ENCODE results near the gene RFTN1.

Gene RFTN1, protein sequence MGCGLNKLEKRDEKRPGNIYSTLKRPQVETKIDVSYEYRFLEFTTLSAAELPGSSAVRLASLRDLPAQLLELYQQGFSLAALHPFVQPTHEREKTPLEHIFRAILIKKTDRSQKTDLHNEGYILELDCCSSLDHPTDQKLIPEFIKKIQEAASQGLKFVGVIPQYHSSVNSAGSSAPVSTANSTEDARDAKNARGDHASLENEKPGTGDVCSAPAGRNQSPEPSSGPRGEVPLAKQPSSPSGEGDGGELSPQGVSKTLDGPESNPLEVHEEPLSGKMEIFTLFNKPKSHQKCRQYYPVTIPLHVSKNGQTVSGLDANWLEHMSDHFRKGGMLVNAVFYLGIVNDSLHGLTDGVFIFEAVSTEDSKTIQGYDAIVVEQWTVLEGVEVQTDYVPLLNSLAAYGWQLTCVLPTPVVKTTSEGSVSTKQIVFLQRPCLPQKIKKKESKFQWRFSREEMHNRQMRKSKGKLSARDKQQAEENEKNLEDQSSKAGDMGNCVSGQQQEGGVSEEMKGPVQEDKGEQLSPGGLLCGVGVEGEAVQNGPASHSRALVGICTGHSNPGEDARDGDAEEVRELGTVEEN

DNA sequence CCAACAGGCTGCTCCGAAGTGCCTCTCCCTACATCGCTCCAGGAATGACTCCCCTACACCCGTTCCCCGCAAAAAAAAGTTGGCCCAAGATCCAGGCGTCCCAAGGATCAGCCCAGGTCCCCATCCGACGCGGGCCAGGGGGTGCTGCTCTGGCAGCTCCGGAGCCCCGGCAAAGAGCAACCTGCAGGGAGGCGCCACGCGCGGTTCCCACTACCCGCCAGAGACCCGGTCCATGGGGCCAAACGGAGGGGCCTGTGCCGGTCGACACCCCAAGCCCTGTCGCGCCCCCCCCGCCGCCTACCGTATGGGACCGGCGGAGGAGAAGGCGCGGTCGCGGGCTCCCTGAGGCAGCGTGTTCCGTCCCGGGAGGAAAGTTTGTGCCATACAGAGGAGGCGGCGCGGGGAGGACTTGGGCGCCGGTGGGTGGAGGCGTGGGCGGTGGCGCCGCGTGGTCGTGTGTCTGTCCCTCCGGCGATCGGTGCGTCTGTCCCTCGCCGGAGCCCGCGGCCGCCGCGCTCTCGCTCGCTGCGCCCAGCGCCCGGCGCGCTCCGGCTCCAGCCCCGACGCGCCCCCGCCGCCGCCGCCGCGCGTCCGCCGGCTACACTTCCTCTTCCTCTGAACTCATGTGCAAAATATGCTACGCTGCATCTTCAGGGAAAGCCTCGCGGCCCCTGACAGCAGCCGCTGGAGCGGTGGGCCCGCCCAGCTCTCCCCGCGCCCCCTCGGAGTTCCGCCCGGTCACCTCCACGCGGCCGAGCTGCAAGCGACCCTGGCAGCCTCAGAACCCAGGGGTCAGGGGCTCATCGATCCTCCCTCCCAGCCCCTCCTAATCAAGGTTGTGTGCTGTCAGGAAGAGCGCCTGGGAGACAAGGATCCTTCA, at the start of gene RFTN1:
TSS of gene RFTN1 (minus strand) at position 559 of the 880 bp plus-strand sequence. CDS start 19,830 bp downstream, outside the sequence.
- no peak for DNase-seq (ENCODE audit: low read depth)

DNA sequence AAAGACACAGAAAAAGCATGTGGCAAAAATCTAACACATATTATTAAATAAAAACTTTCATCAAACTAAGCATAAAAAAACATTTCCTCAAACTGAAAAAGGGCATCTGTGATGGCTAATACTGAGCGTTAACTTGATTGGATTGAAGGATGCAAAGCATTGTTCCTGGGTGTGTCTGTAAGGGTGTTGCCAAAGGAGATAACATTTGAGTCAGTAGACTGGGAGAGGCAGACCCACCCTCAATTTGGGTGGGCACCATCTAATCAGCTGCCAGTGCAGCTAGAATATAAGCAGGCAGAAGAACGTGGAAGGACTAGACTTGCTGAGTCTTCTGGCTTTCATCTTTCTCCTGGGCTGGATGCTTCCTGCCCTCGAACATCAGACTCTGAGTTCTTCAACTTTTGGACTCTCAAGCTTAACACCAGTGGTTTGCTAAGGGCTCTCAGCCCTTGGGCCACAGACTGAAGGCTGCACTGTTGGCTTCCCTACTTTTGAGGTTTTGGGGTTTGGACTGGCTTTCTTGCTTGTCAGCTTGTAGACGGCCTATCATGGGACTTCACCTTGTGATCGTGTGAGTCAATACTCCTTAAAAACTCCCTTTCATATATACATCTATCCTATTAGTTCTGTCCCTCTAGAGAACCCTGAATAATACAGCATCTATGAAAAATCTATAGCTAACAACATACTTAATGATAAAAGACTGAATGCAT, 46.3 kb upstream of the RFTN1 start:
- no peak for DNase-seq (ENCODE audit: low read depth)

DNA sequence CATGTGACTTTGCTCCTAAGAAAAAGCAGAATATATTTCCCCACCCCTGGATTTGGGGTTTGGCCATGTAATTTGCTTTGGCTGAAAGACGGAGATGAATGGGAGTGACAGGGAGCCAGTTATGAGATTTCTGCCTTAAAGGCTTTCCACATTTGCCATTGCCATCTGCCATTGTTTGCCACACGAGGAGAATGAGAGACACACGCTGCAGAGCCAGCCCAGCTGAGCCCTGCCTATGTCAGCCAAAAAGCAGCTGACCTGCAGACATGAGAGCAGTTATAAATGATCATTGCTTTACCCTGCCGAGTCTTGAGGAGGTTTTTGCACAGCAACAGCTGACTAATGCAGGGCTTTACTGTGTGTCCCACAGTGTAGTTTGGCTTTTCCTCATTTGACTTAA, 40.6 kb upstream of the RFTN1 start:
- no peak for DNase-seq (ENCODE audit: low read depth)

DNA sequence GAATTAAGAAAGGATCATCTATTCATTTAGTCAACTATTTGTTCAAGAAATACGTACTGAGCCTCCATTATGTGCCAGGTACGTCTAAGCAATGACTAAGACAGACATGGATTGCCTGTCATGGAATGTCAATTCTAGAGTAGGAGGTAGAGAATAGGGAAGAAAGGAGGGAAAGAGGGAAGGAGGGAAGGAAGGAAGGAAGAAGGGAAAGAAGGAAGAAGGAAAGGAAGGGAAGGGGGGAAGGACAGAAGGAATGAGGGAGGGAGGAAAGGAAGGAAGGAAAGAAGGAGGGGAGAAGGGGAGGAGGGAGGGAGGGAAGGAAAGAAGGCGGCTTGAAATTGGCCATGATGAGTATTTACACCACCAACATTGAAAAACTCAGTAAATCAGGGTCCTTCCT, 39.3 kb upstream of the RFTN1 start:
- DNase-seq (ENCODE audit: low read depth), result no peak

DNA sequence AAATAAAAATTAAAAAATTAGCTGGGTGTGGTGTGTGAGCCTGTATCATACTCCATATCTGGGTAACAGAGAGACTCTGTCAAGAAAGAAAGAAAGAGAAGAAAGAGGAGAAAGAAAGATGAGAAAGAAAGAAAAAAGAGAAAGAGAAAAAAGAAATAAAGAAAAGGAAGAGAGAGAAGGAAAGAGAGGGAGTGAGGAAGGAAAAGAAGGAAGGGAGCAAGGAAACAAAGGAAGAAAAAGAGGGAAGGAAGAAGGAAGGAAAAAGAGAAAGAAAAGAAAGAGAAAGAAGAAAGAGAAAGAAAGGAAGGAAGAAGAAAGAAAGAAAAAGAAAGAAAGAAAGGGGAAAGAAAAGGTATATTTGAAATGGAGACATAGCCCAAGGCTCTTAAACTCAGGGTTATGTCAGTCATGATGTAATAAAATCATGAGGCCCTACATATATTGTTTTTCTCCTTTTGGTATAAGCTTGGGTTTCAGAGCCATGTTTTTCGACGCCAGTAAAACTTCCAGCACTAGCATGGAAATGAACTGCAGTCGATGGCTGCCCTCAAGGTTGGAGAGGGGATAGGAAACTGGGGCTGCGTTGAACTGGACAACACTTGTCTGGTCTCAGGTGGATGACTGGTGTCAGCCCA, 38.0 kb upstream of the RFTN1 start:
- DNase-seq (ENCODE audit: low read depth), result no peak

DNA sequence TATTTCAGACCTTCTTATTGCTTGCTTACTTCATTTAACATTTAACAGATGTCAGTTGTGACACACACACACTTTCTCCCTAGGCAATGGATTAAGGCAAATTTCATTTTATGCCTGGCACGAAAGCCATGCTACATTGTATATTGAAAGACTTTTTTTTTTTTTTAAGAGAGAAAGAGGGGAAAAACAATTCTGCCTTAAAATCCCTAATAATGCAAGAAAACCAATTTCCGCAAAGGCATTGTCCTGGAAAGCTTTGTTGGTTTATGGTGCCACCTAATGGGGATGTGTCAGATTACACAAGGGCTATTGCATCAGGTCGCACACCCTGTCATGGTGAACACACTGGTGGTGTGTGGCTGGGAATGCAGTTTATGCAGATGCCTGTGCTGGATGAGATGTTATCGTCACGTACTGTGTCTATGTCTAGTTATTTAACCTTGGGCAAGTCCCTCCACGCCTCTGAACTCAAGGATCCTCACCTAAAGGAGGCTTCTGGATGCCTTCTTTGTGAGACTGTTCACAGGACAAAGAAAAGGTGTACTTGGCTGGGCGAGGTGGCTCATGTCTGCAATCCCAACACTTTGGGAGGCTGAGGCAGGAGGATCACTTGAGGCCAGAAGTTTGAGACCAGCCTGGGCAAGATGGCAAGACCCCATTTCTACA, 37.3 kb upstream of the RFTN1 start:
- peak; percentile 79 for DNase-seq (ENCODE audit: low read depth)

DNA sequence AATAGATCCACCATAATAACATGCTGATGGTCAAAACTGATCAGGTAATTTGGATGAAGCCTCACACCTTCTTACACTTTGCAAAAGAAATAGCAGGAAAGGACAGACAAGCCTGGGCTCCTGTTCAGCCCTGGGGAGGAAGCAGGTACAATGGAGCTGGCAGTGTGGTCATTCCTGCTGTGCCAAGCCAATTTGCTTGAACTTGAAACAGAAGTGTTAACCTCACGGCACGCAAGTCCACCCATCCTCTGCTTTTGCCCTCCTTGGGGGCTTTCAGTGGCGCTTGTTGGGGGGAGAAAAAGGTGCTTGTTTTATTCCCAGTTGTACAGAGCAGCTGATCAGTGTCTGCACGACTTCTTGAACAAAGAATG, 36.8 kb upstream of the RFTN1 start:
- DNase-seq (ENCODE audit: low read depth), result no peak

DNA sequence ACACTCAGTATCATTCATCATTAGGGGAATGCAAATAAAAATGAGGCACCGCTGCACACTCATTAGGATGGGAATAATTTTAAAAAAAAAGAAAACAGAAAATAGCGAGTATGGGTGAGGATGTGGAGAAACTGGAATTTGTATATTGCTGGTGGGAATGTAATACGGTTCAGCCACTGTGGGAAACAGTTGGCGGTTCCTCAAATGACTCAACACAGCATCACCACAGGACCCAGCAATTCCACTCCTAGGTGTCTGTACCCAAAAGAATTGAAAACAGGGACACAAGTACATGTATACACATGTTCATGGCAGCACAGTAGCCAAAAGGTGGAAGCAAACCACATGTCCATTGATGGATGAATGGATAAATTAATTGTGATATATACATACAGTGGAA, 35.2 kb upstream of the RFTN1 start:
- DNase-seq (ENCODE audit: low read depth), result peak; percentile 62

DNA sequence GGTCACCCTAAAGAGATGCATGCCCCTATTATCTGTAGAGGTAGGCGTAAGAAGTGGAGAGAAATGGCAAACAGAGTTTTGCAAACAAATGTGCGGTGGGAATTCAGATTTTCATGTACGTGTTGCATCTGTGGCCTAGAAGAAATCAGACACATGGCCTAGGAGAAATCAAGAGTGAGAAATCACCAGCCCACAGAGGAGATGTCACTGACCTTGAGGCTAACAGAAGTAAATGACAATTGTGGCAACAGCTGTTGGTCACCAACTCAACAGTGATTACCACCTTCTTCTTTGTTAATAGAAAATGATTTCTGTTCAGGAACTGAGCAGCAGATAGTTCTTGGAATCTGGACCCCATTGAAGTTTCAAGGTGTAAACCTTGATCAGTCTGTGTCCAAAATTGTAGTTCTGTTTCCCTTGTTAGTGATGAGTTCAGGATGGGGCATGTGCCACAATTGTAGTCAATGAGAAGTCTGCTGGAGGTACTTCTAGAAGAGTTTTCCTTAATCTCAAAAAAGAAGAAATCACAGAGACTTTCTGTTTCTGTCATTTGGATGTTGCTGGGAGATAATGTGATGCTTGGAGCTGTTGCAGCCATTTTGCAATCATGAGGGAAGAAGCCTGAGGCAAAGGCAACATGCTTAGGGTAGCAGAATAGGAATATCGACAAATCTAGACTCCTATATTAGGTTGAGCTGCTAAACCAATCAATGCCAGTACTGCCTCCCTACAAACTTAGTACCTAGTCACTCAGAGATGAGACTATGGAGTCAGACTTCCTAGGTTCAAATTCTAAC, 34.3 kb upstream of the RFTN1 start:
- DNase-seq (ENCODE audit: low read depth), result no peak

DNA sequence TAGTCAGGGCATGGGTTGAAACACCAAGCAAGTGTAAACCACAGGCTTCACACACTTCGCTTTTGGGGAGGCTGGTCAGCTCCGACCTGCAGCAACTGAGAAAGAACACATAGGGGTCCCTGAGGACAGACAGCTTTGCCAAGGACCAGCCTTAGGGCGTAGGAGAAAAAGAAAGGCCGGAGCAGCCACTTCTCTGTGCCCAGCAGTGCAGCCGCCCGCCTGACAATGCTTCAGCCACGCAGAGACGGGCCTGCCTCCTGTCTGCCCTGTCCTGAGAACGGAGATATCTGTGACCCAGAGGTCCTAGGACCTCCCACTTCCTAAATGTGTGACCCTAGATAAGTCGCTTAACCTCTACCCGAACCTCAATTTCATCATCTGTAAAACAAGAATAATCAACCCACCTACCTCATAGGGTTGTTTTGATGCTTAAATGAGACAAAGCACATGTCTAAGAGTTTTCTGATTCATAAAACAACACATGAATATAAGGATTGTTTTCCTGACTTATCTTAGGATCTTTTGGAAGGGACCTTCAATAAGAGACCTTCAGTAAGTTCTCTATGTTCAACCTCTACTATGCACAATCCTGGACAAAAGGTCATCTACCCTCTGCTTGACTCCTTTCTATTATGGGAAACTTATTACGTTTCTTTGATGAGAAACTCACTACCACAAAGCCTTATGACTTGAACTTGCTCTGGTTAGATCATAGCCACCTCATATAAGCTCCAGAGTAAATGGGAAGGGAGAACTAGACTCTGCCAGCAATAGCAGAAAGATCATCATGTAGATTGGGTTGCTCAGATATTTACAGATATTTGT, 32.9 kb upstream of the RFTN1 start:
- DNase-seq (ENCODE audit: low read depth), result no peak

DNA sequence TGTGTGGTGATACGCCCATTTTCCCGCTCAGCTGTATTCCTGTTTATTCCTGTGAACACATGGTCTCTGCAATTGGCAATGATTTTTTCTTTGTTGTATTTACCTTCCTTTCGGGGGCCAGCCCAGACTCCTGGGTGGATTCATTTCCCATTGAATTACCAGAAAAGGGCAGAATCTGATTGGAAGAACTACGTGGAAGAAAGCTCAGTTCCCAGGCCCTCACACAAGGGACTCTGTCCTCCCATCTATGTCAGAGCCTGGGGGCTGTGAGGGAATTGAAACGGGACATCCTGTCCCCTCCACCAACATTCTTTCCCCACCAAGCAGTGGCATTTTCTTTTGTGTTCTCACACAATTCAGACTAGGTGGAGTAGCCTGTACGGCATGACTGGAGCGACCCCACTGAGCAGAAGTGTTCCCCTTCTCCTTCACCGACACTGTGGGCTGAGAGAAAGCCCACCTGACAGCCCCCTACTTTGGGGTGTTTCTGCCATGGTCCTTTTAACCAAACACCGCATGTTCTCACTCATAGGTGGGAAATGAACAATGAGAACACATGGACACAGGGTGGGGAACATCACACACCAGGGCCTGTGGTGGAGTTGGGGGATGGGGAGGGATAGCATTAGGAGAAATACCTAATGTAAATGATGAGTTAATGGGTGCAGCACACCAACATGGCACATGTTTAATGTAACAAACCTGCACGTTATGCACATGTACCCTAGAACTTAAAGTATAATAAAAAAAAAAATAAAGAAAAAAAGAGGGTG, 32.1 kb upstream of the RFTN1 start:
- no peak for DNase-seq (ENCODE audit: low read depth)

DNA sequence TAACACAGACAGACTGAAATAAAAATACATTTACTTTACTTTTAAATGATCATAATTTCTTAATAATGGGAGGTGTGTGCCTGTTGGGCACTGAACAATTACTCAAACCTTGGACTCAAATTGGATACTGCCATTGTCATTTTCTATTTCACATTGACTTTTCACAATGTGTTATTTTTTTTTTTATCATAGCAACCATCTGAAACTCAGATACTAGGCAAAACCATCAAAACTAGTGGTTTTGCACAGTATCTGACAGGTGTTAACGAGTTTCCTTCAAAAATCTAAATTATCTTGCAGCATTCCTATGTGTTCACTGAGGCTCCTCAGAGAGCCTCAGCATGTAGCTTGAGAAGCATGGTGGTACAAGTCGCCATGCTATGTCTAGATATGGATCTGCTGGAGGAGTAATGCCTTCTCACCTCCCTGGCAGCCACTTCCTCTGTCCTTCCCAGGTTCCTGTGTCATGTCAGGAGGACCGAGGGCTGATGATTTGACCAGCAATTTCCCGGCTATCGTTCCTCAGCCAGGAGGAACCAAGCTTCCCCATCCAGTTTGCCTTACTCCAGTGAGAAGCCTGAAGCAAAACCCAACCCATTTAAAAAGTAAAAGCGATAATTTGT, 29.9 kb upstream of the RFTN1 start:
- DNase-seq (ENCODE audit: low read depth), result no peak

DNA sequence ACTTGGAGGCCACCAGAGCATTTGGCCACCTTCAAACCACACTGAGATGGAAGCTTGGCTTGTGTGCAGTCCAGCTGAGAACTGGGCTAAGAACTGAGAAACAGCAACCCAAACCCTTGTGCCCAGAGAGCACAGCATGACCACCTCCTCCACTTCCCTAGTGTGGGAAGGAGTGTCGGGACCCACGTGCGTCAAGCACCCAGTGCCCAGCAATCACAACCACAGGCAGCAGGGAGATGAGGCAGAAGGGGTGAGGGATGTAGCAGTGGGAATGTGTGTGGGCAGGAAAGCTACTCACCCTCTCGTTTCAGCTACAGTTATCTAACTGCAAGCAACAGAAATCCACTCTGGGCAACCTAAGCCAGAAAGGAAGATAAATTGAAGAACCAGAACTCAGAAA, 25.0 kb upstream of the RFTN1 start:
- no peak for DNase-seq (ENCODE audit: low read depth)

DNA sequence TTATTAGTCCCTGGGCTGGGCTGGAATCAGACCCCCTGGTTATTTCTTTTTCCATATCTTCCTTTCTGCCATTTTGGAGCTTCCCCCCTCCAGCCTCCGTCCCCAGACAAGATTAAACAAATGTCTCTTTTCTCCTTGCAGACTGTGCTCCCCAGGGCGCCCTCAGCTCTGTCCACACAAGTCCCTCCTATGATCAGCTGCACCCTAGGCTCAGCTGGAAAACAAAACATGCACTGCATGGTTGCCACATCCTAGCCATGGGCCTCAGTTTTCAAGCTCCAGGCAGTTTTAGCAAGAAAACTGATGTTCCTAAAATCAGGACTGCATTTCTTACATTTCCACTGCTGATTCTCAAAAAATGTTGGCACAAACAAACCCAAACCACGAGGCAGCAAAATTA, 23.5 kb upstream of the RFTN1 start:
- DNase-seq (ENCODE audit: low read depth), result no peak

DNA sequence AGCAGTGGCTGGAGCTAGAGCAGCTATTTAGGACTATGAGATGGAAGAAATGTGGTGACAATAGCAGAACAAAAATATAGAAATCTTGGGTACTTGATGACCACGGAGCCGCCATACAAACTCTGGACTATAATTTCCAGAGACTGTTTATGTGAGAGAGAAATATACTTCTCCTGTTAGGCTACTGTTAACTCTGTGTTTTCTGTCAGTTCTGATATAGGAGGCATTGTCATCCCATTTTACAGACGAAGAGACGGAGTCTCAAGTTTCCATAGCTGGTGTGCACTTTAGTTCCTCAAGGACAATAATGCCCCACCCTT, 22.8 kb upstream of the RFTN1 start:
- DNase-seq (ENCODE audit: low read depth), result no peak

DNA sequence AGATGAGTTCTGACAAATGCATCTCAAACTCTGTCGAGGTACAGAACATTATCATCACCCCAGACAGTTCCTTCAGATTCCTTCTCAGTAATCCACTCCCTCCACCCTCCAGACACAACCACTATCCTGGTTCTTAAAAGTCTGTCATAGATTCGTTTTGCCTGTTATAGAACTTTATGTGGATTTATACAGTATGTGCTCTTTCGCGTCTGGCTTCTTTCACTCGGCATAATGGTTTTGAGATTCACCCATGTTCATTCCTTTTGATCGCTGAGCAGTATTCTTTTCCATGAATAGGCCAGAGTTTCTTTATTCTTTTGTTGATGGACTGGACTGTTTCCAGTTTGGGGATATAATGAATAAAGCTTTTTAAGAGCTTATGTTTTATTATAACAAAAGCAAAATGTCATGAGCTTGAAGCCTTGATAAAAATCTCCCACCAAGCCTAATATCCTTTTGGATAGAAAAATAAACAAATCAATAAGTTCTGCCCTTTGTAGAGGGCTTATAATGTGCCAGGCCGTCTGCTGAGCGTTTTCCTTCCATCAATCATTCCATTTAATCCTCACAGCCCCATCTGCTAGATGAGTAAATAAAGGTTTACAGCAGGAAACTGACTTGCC, 21.3 kb upstream of the RFTN1 start:
- no peak for DNase-seq (ENCODE audit: low read depth)

DNA sequence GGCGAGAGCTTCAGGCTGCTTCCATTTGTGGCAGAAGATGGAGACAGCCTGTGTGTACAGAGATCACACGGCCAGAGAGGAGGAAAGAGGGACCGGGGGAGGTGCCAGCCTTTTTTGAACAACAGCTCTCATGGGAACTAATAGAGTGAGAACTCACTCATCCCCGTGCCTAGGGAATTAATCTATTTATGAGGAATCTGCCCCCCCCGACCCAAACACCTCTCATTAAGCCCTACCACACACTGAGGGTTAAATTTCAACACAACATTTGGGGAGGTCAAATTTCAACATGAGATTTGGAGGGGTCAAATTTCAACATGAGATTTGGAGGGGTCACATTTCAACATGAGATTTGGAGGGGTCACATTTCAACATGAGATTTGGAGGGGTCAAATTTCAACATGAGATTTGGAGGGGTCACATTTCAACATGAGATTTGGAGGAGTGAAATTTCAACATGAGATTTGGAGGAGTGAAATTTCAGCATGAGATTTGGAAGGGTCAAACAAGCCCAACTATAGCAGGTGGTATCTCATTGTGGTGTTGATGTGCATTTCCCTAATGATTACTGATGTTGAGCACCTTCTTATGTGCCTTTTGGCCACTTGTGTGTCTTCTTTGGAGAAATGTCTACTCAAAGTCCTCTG, 20.6 kb upstream of the RFTN1 start:
- no peak for DNase-seq (ENCODE audit: low read depth)

Data from GM04504 (cell line).